OCI-LY1 (cell line): ENCODE data around the gene C18orf32.

Experiments used
- CTCF ChIP-seq: fragments of 200-600 bp; sonication (generic), shearing (Covaris generic); IDR thresholded peaks from 2 replicates; pipeline ENCODE4 v1.5.1; 2017; ENCODE audit warnings: mild to moderate bottlenecking, antibody characterized with exemption, low read length, moderate library complexity, mixed read lengths
- EZH2 ChIP-seq: fragments of 200-600 bp; sonication (generic), shearing (Covaris generic); IDR thresholded peaks from 2 replicates; pipeline ENCODE4 v1.8.0; 2017; ENCODE audit warnings: borderline replicate concordance, mixed run types, mild to moderate bottlenecking, antibody characterized with exemption, low read length, moderate library complexity, mixed read lengths

- TF ChIP-seq CTCF (no peak), EZH2 (no peak)
These were observed 13.3 kb downstream of the C18orf32 start for GRCh38 chr18:49473721-49474120.
